Right lobe of liver (tissue), 6 donors: Measurements from ENCODE around the gene GRIK2. TPM values are rescaled to one million over a fixed set of nuclear protein-coding genes. Genes with fewer than 3 reads are reported as not detected.

Experiments used
- ATAC-seq, 4 donors: fragments of 200-7000 bp; cut with Tn5 transposase; one replicate each; pipeline ENCODE4 v1.9.1; 2020; ENCODE audit warnings: mild to moderate bottlenecking in 4 of 4, moderate library complexity in 4 of 4
- DNase-seq, 3 donors: peaks; one replicate each; pipeline ENCODE4 v3.0.0-alpha.2; 2020
- H3K27ac ChIP-seq, 3 donors: fragments of 200-600 bp; one replicate each; pipeline ENCODE4 v1.8.0; 2022
- H3K27me3 ChIP-seq, 2 donors: fragments of 200-600 bp; one replicate each; pipeline ENCODE4 v1.8.0; 2022
- H3K36me3 ChIP-seq, 4 donors: fragments of 200-600 bp; sonication (generic) in 1 of 4; one replicate each; pipeline versions ENCODE4 v1.5.1 to v1.8.0; 2017 to 2022; ENCODE audit warnings: control low read depth in 1 of 4
- H3K4me1 ChIP-seq, 4 donors: fragments of 200-600 bp; sonication (generic) in 1 of 4; one replicate each; pipeline versions ENCODE4 v1.5.1 to v1.8.0; 2017 to 2022; ENCODE audit warnings: control low read depth in 1 of 4
- H3K4me3 ChIP-seq, 3 donors: fragments of 200-600 bp; one replicate each; pipeline ENCODE4 v1.8.0; 2022
- H3K9me3 ChIP-seq, 4 donors: fragments of 200-600 bp; sonication (generic) in 1 of 4; one replicate each; pipeline versions ENCODE4 v1.5.1 to v1.8.0; 2017 to 2022; ENCODE audit warnings: control low read depth in 1 of 4
- CTCF ChIP-seq, 4 donors: fragments of 200-600 bp in 3 of 4; fragments of 450-650 bp in 1 of 4; IDR thresholded peaks; one replicate each; pipeline versions ENCODE4 v1.5.1 to v1.8.0; 2016 to 2022; ENCODE audit warnings: antibody characterized with exemption in 4 of 4, mild to moderate bottlenecking in 2 of 4
- POLR2A ChIP-seq: fragments of 450-650 bp; IDR thresholded peaks from one replicate; pipeline ENCODE4 v1.6.1; 2017; ENCODE audit warnings: antibody characterized with exemption, mild to moderate bottlenecking
- WGBS: methylation state at CpG from one replicate; pipeline ENCODE4 v1.1.6; 2018; ENCODE audit warnings: low coverage, low lambda C conversion rate; ENCODE audit not compliant: insufficient coverage; ENCODE audit errors: missing lambda C conversion rate; 5-methylcytosine and 5-hydroxymethylcytosine counted together
- intact Hi-C, 2 donors: fragments of 100-400 bp; cut with DNase I; formaldehyde crosslinking; loops; one replicate each; pipeline versions ENCODE4 v1.11.2 to v1.14.1; 2022
- total RNA-seq, 6 experiments: library from RNA; depleted of rRNA in 2 of 6; stranded (reverse); fragments of >200 nt in 2 of 6; fragmentation: NEBNext Ultra II Directional in 3 of 6; extraction: Animal tissue kit (Norgen Biotek cat#: 25700) in 3 of 6; gene quantifications; one replicate each; pipeline versions ENCODE4 v1.1.0 to v1.2.4, GENCODE V29; 2016 to 2023
- donor health status: DM: no; HTN: yes; CAD: no.
- donor health status: DM: no; HTN: no; CAD: no.
- donor health status: DM: no; HTN: no; CAD: no.
- donor health status: DM: no; HTN: yes; CAD: no.
- donor health status: DM: no; HTN: yes; CAD: no.

GRIK2 gene
- total RNA-seq, 6 experiments from 2014 or later = 0.04 to 0.24 (median 0.09) TPM; not detected in 3

DNA sequence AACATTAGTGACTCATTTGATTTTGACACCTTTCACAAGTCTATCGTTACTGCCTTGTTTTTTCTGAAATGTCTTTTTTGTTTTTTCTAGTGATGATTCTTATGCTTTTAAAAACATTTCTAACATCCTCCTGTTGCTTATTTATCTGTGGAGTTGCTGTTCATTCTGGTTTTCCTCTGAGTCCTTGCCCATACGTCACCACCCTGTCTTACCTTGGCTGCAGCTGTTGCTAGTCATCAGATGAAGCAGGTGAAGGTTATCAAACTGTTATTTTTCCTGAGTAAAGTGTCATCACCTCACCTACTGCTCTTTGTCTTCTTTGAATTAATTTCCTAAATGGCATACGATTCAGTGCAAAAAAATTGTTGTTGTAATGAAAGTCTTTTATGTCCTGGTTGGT lies 376.6 kb downstream of the GRIK2 start:
- Histone ChIP-seq H3K4me1 (no peaks in the 10 kb centered on the region), H3K9me3 (no peaks in the 10 kb centered on the region), H3K4me3 (no peak overlapping the region), H3K27ac (no peak overlapping the region), H3K27me3 (no peaks in the 10 kb centered on the region), H3K36me3 (no peaks in the 10 kb centered on the region)
- intact Hi-C loops = no loop called here
- DNase-seq = no peak
- no peak for TF ChIP-seq CTCF (IDR thresholded peaks at IDR 0.05)
- no peak for TF ChIP-seq POLR2A
- ATAC-seq = no peak
- WGBS = 66% methylated on average over 3 of the region's 3 CpGs

- intact Hi-C loops = no loop called here
- H3K4me3 ChIP-seq = no peak overlapping the region
- no peak for ATAC-seq
These were observed 383.4 kb downstream of the GRIK2 start for GRCh38 chr6:101776919-101777350.

DNA sequence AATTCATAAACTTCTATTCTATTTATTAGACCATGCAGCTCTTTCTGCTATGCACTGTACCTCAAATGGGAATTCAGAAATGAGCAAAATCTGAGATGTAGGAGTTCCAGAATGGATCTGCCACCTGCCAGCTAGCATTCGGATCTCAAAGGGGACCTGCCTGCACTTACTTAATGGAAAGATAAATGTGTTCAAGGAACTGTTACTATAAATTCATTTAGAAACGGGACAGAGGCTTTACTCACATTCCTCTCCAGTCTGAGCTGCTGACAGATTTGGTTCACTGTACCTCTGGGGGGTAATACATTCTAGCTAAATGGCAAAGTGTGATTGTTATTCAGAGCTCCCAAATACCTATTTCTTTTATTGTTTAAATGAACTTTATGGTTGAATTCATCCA lies 384.1 kb downstream of the GRIK2 start:
- TF ChIP-seq CTCF (IDR thresholded peaks at IDR 0.05) = no peak
- TF ChIP-seq POLR2A = no peak
- DNase-seq = no peak
- Histone ChIP-seq H3K27me3 (no peaks in the 10 kb centered on the region), H3K4me3 (no peak overlapping the region), H3K36me3 (no peaks in the 10 kb centered on the region), H3K4me1 (no peaks in the 10 kb centered on the region), H3K27ac (no peak overlapping the region), H3K9me3 (no peaks in the 10 kb centered on the region)
- 74% methylated on average over 2 of the region's 2 CpGs for WGBS
- intact Hi-C loops = no loop called here
- ATAC-seq = no peak

More at GRCh38 chr6:101776919-101777350, 383.4 kb downstream of the GRIK2 start:
- Histone ChIP-seq H3K27me3 (no peaks in the 10 kb centered on the region), H3K9me3 (no peaks in the 10 kb centered on the region), H3K36me3 (no peaks in the 10 kb centered on the region), H3K27ac (no peak overlapping the region), H3K4me1 (no peaks in the 10 kb centered on the region)
- DNase-seq = no peak
- TF ChIP-seq POLR2A (no peak), CTCF (IDR thresholded peaks at IDR 0.05) (no peak)
- WGBS = 82% methylated on average over 7 of the region's 7 CpGs

- TF ChIP-seq CTCF (IDR thresholded peaks at IDR 0.05) = no peak
- TF ChIP-seq POLR2A = no peak
- DNase-seq = no peak
- 100% methylated on average over 1 of the region's 1 CpG for WGBS
- Histone ChIP-seq H3K4me3 (no peak overlapping the region), H3K36me3 (no peaks in the 10 kb centered on the region), H3K27me3 (no peaks in the 10 kb centered on the region), H3K4me1 (no peaks in the 10 kb centered on the region), H3K27ac (no peak overlapping the region), H3K9me3 (no peaks in the 10 kb centered on the region)
- intact Hi-C loops = no loop called here
- ATAC-seq = no peak
These were observed 385.7 kb downstream of the GRIK2 start for GRCh38 chr6:101779051-101779844.
